Stimulated activated CD4-positive, alpha-beta T cell treated with anti-CD3 and anti-CD28 coated beads, Interleukin-12 subunit alpha, Interleukin-12 subunit beta, amount 100 ng/mL, for 4 hours (primary cell): ENCODE measurements around the gene PSG6.
"Not testable (repeated sequence)": the region's sequence is repeated elsewhere in the genome, so short reads cannot be mapped to it uniquely, and the experiment has no call there.

ENCODE experiments used
- DNase-seq: peaks from one replicate; pipeline ENCODE4 v3.0.0-alpha.2; 2020

The PSG6 gene

DNA sequence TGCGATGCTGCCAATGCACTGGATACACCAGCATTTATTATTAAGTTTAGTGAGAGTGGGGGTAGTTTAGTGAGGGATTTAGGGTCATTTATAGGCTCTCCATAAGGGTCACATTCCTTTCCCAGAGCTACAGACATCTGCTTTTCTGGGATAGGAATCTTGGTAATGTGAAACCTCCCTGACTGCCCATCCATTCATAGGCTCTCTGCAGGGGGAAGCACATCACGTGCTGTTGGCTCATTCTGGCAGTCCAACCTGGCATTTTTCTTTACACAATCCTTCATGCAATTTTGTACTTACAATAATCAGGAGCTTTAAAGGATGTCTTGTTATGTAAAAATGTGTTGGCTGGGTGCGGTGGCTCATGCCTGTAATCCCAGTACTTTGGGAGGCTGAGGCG lies 17.1 kb downstream of the PSG6 start:
- DNase-seq: not testable (repeated sequence)

DNA sequence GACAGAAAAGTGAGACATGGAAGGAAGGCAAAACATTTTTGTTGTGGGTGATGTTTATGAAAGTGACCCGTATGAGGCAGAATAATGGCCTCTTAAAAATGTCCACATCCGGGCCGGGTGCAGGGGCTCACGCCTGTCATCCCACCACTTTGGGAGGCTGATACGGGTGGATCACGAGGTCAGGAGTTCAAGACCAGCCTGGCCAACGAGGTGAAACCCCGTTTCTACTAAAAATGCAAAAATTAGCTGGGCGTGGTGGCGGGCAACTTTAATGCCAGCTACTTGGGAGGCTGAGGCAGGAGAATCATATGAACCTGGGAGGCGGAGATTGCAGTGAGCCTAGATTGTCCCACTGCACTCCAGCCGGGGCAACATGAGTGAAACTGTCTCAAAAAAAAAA lies 18.0 kb downstream of the PSG6 start:
- DNase-seq: not testable (repeated sequence)

DNA sequence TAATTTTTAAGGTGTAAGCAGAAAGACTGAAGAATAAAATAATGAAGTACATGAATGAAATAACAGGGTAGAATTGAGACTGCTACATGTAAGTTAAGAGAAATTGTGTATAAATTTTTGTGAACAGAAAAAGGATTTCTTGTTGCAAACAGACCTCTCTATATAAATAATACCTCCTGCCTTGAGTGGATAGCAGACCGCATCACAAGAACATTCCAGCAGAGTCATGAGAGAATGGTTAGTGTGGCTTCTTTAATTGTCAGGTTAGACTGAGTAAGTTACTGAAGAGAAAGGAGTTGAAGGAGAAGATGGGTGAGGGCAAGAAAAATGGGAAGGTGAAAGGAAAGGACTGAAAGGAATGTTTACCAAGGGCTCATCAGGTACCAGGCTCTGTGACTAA lies 18.6 kb downstream of the PSG6 start:
- DNase-seq: not testable (repeated sequence)

DNA sequence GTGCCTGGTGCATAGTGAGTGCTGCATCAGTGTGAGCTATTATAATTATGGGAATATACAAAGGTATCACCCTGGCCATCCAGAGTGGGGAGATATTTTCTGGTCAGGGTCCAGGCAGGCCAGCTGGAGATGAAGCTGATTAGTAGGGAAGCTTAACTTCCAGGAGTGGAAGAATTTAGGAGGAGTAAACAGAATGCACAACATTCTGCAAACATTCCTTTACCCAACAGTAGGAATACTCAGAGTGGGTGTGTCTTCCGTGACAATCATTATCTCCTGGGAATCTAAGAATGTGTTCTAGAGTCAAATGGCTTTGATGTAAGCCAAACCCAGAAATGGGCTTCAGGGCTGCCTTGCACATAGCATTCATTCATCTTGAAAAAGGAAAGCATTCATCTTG lies 19.0 kb downstream of the PSG6 start:
- DNase-seq: not testable (repeated sequence)

DNA sequence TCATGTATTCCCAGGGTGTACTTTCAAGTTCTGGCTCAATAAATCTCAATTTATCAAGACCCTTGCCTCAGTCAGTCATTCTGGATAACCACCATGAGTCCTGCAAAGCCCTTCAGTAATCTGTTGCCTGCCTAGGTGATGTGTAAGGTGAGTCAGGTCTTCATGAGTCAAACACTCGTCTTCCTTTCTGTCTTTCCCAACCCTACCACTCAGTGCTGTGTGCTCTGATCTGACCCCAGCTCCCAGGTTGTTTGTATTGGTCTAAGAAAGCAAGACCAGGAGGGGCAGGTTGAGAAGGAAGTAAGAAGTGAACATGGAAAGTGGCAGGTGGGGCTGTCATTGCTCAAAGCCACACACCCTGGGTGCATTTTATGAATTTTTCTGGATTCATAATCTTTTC lies 20.0 kb downstream of the PSG6 start:
- not testable (repeated sequence) for DNase-seq

DNA sequence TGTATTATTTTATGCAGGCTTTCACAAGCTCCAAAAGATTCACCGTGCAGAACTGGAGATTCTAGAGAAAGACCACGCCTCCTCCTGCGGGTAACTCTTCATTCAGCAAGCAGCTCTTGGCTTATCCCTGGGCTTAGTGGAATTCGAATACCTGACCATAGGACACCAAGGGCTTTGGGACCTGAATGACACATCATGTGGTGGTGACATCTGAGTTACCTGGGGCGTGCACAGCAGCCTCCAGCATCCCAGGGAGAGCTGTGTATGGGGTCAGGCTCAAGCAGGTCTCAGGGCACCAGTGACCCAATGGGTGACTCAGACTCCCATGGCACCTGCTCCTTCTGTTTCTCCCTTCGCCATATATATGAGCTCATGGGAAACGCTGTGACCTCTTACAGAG lies 27.2 kb downstream of the PSG6 start:
- not testable (repeated sequence) for DNase-seq

DNA sequence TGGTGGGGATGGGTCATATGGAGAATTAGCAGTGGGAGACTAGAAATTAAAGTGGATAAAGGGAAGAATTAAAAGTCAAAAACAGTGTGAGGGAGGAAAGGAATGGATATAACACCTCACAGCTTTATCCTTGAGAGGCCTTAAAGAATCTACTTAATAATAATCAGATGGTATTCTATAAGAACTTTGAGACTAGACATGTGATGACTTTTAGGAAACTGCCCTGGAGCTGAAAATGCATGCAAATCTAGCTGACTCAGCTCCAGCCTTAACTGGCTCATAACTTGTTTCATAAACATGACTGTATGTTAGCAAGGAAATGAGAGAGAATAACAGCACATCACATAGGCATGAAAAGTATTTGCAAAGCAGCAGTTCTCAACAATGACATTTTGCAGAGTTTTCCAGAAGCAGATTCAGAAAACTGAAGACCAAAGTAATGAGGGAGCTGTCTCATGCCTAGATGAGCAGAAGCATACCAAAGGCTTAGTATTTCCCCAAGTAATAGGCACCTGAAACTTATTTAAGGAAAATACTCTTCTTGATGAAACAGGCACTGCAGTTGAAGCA lies 29.7 kb downstream of the PSG6 start:
- not testable (repeated sequence) for DNase-seq

DNA sequence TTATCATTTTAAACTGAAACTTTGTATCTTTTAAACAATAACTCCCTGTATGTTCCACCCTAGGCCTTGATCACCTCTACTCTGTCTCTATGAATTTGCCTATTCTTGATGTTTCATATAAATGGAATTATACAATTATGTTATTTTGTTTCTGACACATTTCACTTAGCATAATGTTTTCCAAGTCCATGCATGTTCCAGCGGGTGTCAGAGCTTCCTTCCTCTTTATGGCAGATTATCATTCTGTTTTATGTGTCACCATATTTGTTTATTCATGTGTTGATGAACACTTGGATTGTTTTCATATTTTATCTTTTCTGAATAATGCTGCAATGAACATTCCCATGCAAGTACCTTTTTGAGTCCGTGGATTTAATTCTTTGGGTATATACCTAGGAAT lies 35.0 kb downstream of the PSG6 start:
- DNase-seq: not testable (repeated sequence)

DNA sequence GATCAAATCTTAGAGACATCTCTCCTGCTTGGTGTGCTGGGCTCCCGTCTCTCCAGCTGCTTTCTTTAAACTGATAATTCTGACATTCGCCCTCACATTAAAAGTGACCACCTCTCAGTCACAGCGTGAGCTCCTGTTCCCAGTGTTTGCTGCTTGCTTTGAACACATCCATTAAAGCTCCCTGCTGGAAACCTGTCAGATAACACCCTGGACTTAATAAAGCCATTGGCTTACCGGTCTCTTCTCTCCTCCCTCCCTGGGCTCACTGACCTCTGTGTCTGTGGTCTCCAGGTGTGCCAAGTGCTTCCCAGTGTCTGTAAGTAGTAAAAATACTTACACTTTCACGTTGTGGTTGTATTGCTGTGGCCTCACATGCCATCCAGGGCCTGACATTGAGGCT lies 35.7 kb downstream of the PSG6 start:
- DNase-seq: not testable (repeated sequence)

DNA sequence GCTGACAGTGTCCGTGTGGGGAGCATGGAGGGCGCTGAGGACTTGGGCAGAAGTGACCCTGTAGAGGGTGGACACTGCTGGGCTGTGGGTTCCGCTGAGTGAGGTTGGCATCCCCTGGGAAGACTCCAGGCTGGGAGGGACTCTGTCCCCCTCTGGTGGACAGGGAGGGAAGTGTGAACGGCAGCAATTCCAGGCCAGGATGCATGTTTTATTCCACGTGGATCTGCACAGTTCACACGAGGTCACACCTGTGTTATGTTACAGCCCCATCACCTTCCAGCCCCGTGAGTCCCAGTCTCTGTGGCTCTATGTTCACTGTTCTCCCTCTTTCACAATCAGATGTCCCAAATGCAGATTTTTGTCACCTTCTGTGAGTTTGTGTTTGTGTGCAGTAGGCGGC lies 36.4 kb downstream of the PSG6 start:
- not testable (repeated sequence) for DNase-seq

DNA sequence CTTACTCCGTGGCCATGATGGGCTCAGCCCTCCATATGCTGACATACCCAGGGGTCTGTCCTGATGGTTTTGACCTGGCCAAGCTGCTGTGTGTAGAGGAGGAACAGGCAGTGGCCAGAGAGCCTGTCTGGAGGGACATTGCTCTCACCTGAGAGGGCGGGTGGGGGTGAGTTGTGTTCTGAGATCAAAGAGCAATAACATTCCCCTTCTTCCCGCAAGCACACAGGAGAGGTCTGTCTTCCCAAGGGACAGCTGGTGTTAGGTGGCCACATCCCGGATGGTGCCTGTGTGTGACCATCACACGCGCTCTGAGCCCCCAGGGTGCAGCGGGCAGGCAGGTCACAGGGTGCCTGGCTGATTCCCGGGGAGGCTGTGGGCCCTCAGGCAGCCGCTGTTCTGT lies 37.1 kb downstream of the PSG6 start:
- DNase-seq: not testable (repeated sequence)

DNA sequence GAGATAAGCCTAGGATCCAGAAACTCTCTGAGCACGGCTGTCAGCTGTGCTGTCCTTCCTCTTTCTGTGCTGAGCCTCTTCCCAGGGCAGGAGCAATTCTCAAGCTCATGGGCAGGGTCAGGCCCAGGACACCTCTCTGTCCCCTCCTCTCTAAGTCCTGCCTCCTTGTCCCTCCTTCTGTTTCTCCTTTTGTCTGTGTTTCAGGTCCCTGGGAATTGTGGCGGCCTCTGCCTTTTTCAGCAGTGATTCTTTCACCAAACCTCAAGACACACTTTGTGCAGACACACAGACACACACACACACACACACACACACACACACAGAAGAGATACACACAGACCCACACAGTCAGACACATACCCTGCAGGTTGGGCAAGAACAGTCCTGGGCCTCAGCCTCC lies 38.1 kb downstream of the PSG6 start, which contains the start of gene PSG1:
Gene PSG1, minus strand, starts transcription at position 101 of the 400 bp plus-strand sequence. CDS start 132 bp downstream, outside the sequence.
- no peak for DNase-seq

DNA sequence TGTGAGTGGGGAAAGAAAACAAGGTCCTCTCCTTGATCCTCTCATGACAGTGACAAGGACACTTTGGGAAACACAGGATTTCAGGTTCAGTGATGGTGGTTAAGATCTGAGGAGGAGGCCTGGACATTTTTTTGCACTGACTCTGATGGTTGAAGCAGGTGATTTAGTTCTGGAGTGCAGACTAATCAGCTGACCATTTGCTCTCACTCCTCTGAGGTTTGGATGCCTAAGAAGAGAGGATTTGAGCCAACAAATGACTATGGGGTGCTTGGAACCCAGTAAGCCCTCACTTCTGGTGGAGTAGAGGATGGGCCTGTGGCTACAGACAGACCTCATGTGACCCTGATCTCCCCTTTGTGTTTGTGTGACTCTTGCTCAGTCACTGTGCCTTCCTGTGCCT lies 41.1 kb downstream of the PSG6 start:
- DNase-seq: not testable (repeated sequence)

DNA sequence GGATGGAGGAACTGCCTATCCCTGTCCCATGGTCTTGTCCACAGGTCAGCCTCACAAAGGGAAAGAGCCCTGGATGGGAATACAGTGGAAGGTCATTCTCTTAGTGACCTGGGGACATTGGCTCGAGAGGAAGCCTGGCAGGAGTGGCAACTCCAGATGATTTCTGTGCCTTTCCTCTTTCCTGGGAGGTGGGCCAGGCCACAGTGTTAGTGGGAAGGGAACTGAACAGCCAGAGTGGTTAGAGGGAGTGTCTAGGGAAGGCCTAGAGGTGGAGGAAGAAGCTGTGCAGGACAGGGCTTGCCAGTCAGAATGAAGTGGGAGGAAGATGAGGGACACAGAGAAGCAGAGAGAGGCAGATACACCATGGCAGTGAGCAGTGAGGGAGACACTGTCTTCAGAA lies 41.8 kb downstream of the PSG6 start:
- DNase-seq: not testable (repeated sequence)

DNA sequence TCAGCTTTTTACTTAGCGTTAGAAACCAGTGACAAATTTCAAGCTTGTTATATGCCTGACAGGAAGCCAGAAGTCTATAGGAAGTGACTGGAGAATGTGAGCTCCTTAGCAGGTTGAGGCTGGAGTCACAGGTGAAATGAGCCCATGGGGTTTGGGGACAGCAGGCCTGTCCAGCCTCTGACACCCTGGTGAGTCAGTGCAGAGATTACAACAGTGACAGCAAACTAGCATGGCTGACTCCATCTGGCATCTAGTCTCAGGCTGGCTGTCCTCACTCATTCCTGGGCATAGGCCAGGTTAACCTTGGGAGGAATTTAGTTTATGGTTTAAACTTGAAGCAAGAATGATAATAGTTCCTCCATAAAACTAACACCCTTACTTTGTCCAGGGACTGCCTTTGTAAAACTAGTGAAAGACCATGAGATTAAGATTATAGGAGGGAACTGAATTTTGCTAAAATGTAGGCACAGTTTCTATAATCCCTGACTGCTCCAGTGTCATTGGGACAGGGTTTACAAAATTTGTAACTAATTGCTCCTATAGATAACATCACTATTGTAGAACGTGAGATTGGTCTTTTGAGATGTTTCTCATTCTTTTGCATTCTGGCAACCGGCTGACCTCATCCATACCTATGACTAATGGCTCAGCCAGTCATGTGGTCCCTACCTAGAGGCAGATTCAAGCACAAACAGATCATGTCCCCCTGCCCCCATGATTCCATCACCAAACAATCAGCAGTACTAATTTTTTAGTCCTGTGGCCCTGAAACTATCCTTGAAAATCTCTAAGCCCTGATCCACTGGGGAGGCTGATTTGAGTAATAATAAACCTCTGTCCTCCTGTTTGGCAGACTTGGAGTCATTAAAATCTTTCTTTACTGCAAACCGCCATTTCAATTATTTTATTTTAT lies 42.5 kb downstream of the PSG6 start:
- DNase-seq: not testable (repeated sequence)

DNA sequence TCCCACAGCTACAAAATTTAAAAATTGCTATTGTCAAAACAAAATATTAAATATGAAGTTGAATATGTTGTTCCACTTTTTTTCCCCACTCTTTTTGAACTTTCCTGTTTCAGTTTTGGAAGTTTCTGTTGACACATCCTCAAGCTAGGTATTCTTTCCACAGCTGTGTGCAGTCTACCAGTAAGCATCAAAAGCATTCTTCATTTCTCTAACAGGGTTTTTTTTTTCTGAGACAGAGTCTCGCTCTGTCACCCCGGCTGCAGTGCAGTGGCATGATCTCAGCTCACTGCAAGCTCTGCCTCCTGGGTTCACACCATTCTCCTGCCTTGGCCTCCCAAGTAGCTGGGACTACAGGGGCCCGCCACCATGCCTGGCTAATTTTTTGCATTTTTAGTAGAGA lies 43.6 kb downstream of the PSG6 start:
- DNase-seq: not testable (repeated sequence)

DNA sequence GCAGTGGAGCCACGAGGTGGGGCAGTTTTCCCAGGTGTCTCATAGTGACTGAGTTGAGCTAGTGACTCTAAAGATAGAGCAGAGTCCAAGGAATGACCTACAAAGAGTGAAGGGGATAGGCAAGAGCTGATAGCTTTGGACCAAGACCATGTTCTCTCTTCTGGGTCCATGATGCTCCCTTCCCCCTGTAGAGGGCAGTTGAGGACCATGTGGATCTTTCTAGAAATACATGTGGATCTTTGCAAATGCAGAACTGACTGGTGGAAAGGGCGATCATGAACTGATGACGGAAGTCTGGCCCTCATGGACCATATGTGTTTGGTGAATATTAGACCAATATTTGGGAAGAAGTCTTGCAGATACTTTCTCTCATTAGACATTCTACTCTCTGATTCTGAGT lies 45.1 kb downstream of the PSG6 start:
- no peak for DNase-seq

DNA sequence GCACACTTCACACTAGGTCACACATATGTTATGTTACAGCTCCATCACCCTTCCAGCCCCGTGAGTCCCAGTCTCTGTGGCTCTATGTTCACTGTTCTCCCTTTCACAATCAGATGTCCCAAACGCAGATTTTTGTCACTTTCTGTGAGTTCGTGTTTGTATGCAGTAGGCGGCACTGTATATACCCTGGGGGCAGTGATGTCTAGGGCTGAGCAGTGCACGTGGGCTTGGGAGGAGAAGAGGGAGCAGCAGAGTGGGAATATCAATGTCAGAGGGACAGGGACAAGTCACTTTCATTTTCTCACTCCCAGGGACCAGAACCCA lies 60.2 kb downstream of the PSG6 start:
- DNase-seq: no peak

DNA sequence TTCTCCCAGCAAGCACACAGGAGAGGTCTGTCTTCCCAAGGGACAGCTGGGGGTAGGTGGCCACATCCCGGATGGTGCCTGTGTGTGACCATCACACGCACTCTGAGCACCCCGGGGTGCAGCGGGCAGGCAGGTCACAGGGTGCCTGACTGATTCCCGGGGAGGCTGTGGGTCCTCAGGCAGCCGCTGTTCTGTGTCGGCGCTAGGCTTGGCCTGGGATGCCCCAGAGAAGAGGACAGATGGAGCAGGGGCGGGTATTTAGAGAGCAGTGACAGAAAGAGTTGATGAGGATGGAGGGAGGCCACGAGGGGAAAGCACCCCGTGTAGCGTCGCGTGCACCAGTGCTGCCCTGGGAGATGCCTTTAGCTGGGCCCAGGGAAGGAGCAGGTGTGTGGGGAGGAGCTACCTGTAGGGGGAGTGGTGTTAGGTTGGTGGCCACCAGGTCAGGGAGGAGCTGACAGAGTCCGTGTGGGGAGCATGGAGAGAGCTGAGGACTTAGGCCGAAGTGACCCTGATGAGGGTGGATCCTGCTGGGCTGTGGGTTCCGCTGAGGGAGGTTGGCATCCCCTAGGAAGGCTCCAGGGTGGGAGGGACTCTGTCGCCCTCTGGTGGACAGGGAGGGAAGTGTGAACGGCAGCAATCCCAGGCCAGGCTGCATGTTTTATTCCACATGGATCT lies 60.7 kb downstream of the PSG6 start:
- DNase-seq: peak; percentile 7

DNA sequence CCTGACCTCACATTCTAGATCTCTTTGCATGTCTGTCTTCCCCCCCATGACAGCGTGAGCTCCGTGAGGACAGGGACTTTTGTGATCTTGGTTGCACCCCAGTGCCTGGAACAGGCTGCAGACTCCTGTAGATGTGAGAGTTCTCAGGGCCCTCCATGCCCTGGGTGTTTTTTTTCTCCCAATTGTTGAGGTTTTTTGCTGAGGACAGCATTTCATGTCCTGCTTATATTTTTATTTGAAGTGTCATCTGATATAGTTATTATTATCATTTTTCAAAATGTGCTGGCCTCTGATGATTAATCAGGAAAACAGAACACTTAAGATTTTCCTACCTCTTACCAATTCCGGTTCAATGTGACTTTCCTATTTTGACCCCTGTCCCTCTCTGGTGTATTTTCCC lies 62.9 kb downstream of the PSG6 start:
- not testable (repeated sequence) for DNase-seq

DNA sequence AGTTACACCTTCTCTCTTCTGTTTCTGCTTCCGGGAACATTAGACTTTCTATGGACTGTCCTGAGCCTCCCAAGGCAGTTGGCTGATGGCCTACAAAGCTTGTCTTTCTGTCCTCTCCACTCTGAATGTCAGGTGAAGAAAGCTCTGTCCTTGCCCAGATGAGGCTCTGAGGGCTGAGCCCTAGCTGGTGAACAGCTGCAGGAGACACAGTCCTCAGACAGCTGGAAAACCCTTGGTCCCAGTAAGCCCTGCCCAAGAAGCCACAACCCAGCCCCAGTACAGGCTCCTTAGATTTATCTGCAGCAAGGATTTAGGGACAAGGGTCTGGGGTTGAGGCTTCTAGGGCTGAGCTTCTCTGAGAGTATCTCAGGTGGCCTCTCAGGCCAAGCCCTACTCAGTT lies 64.5 kb downstream of the PSG6 start:
- not testable (repeated sequence) for DNase-seq

DNA sequence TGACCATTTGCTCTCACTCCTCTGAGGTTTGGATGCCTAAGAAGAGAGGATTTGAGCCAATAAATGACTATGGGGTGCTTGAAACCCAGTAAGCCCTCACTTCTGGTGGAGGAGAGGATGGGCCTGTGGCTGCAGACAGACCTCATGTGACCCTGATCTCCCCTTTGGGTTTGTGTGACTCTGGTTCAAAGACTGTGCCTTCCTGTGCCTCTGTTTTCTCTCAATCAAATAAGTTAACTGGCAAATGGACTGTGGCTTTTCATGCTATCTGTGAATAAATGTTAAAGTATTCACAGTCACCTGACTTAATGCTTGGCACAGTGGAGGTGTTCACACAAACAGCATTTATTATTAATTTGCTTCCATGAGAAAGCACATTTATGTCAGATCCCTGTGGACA lies 64.9 kb downstream of the PSG6 start:
- DNase-seq: not testable (repeated sequence)
